ENCODE data around the gene AARSD1. TPM values are rescaled to one million over a fixed set of nuclear protein-coding genes. Genes with fewer than 3 reads are reported as not detected.
"Not testable (repeated sequence)": the region's sequence is repeated elsewhere in the genome, so short reads cannot be mapped to it uniquely, and the experiment has no call there.

AARSD1 gene
- total RNA-seq, 2 experiments from 2014 or later: 54.3 to 57.5 TPM

GRCh38 chr17:42920106-42920900, 44.0 kb downstream of the AARSD1 start:
- H3K27ac Mint-ChIP-seq: no peak overlapping the region
- TF ChIP-seq, protein P1, sequence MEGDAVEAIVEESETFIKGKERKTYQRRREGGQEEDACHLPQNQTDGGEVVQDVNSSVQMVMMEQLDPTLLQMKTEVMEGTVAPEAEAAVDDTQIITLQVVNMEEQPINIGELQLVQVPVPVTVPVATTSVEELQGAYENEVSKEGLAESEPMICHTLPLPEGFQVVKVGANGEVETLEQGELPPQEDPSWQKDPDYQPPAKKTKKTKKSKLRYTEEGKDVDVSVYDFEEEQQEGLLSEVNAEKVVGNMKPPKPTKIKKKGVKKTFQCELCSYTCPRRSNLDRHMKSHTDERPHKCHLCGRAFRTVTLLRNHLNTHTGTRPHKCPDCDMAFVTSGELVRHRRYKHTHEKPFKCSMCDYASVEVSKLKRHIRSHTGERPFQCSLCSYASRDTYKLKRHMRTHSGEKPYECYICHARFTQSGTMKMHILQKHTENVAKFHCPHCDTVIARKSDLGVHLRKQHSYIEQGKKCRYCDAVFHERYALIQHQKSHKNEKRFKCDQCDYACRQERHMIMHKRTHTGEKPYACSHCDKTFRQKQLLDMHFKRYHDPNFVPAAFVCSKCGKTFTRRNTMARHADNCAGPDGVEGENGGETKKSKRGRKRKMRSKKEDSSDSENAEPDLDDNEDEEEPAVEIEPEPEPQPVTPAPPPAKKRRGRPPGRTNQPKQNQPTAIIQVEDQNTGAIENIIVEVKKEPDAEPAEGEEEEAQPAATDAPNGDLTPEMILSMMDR (IDR thresholded peaks at IDR 0.05): no peak
- no peak for ATAC-seq
- H3K9me3 Mint-ChIP-seq: no peaks in the 10 kb centered on the region
- no peaks in the 10 kb centered on the region for H3K4me1 Mint-ChIP-seq (ENCODE audit: low read depth)
- H3K36me3 Mint-ChIP-seq (ENCODE audit: low read depth): no peaks in the 10 kb centered on the region
- CTCF ChIA-PET: no interaction called here
- intact Hi-C loops (cut with micrococcal nuclease): loop anchor here (10.0 kb wide), 1 partner anchor 76 kb away; the partner anchor contains the start of gene AOC2
- no peak for DNase-seq
- POLR2A ChIA-PET: interaction anchor here (1.1 kb wide), 1 partner anchor 8 kb away, joined by 4 read pairs; no protein-coding TSS in a partner anchor
- H3K4me3 Mint-ChIP-seq: no peak overlapping the region
- H3K27me3 Mint-ChIP-seq: peaks cover 4% of the 10 kb centered on the region

DNA sequence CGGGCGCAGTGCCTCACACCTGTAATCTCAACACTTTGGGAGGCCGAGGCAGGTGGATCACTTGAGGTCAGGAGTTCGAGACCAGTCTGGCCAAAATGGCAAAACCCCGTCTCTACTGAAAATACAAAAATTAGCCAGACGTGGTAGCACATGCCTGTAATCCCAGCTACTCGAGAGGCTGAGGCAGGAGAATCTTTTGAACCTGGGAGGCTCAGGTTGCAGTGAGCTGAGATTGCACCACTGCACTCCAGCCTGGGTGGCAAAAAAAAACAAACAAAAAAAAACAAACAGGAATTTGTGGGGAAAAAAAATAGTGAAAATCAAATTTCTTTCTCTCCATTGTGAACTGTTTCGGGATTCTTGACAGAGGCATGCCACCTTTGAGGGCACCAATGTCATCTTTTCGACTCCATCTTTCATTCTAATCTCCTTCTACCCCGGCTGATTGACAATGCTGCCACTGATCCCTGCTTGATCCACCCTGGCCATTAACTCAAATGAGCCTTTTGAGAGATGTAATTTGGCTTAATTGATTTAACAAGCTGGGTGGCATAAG, 44.7 kb downstream of the AARSD1 start:
- H3K9me3 Mint-ChIP-seq; H3K27me3 Mint-ChIP-seq; H3K4me3 Mint-ChIP-seq; DNase-seq; CTCF ChIA-PET; H3K27ac Mint-ChIP-seq; ATAC-seq; H3K36me3 Mint-ChIP-seq (ENCODE audit: low read depth); H3K4me1 Mint-ChIP-seq (ENCODE audit: low read depth): not testable (repeated sequence)
- POLR2A ChIA-PET: interaction anchor here (1.1 kb wide), 1 partner anchor 9 kb away, joined by 4 read pairs; no protein-coding TSS in a partner anchor
- intact Hi-C loops (cut with micrococcal nuclease): loop anchor here (10.0 kb wide), 1 partner anchor 75 kb away; the partner anchor contains the start of gene AOC2

DNA sequence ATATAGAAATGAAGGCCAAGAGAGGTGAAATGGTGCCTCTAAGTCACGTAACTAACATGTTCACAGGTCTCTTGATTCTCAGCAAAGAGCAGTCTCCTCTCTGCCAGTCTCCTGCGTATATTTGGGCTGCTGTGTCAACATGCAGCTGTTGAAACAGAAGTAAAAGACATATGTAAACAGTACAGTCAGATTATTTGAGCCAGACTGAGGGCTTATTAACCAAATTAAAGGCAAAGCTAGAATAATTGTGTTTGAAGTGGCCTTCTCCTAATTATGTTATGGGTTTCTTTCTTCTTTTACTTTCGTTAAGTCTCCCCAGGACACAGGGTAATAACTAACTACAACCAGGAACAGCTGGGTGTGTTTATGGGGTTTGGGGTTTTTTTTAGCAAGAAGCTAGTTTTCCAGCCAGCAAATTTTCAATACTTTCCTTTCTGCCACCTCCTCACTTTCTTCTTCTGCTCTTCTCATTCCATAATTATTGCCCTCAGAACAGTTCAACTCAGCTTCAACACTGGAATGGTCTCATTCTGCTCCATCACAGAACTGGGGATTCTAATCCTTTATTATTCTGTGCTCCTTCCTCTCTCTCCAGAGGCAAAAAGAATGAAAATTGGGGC, 45.2 kb downstream of the AARSD1 start:
- DNase-seq (no peak), ATAC-seq (no peak)
- H3K4me3 Mint-ChIP-seq: no peak overlapping the region
- intact Hi-C loops (cut with micrococcal nuclease): no loop called here
- TF ChIP-seq, protein P1 (IDR thresholded peaks at IDR 0.05): no peak
- ChIA-PET CTCF (interaction anchor here (0.8 kb wide), 1 partner anchor 10 kb away, joined by 5 read pairs; no protein-coding TSS in a partner anchor), POLR2A (no interaction called here)
- no peaks in the 10 kb centered on the region for H3K36me3 Mint-ChIP-seq (ENCODE audit: low read depth)
- H3K27ac Mint-ChIP-seq: no peak overlapping the region
- peaks cover 4% of the 10 kb centered on the region for H3K27me3 Mint-ChIP-seq
- no peaks in the 10 kb centered on the region for H3K9me3 Mint-ChIP-seq
- H3K4me1 Mint-ChIP-seq (ENCODE audit: low read depth): no peaks in the 10 kb centered on the region

DNA sequence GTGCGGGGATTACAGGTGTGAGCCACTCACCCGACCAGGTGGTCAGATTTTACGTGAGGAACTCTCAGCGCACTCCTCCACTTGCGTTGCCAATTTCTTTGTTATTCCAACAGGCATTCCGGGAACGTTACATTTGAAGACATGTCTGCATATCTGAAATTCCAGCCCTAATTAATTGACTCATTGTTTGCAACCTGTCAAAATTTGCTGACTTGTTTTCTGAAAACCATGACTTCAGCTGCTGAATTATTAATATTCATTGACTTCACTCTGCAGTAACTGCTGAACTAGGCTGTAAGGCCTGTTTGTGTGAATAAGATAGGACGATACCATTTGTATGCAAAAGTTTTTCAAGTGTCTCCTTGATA, 47.0 kb downstream of the AARSD1 start:
- TF ChIP-seq, protein P1 (IDR thresholded peaks at IDR 0.05): no peak
- H3K4me3 Mint-ChIP-seq: no peak overlapping the region
- intact Hi-C loops (cut with micrococcal nuclease): no loop called here
- DNase-seq (no peak), ATAC-seq (no peak)
- no peak overlapping the region for H3K27ac Mint-ChIP-seq
- CTCF ChIA-PET: no interaction called here
- no peaks in the 10 kb centered on the region for H3K36me3 Mint-ChIP-seq (ENCODE audit: low read depth)
- POLR2A ChIA-PET: interaction anchor here (0.7 kb wide), 1 partner anchor 42 kb away, joined by 4 read pairs; no protein-coding TSS in a partner anchor
- no peaks in the 10 kb centered on the region for H3K9me3 Mint-ChIP-seq
- H3K27me3 Mint-ChIP-seq: no peaks in the 10 kb centered on the region
- H3K4me1 Mint-ChIP-seq (ENCODE audit: low read depth): no peaks in the 10 kb centered on the region

GRCh38 chr17:42916388-42917235, 47.6 kb downstream of the AARSD1 start:
- CTCF ChIA-PET; H3K36me3 Mint-ChIP-seq (ENCODE audit: low read depth); intact Hi-C loops (cut with micrococcal nuclease); H3K4me3 Mint-ChIP-seq; H3K27me3 Mint-ChIP-seq; H3K4me1 Mint-ChIP-seq (ENCODE audit: low read depth); H3K9me3 Mint-ChIP-seq; ATAC-seq; H3K27ac Mint-ChIP-seq; DNase-seq: not testable (repeated sequence)
- POLR2A ChIA-PET: interaction anchor here (0.5 to 0.7 kb wide), 2 partner anchors 43 to 471 kb away, joined by 3 to 4 read pairs; no protein-coding TSS in a partner anchor

DNA sequence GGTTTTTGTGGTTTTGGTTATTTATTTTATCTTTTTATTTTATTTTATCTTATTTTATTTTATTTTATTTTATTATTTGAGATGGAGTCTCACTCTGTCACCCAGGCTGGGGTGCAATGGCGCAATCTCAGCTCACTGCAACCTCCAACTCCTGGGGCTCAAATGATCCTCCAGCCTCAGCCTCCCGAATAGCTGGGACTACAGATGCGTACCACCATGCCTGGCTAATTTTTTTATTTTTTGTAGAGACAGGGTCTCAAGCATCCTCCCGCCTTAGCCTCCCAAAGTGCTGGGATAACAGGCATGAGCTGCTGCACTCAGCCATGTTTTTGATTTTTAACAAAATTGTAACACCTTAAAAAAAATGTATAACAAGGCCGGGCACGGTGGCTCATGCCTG, 49.0 kb downstream of the AARSD1 start:
- intact Hi-C loops (cut with micrococcal nuclease); DNase-seq; H3K27ac Mint-ChIP-seq; H3K9me3 Mint-ChIP-seq; H3K4me3 Mint-ChIP-seq; H3K36me3 Mint-ChIP-seq (ENCODE audit: low read depth); POLR2A ChIA-PET; H3K4me1 Mint-ChIP-seq (ENCODE audit: low read depth); ATAC-seq; CTCF ChIA-PET; H3K27me3 Mint-ChIP-seq: not testable (repeated sequence)
